RWPE2 (cell line): Measurements from ENCODE around the gene ROR2.

Experiments used
- ATAC-seq: fragments of 200-7000 bp; cut with Tn5 transposase; 3 replicates; pipeline ENCODE4 v1.9.1; 2021; ENCODE audit warnings: low read depth
- DNase-seq: peaks from one replicate; pipeline ENCODE4 v3.0.0-alpha.2; 2020; ENCODE audit warnings: low spot score
- H3K27ac ChIP-seq: fragments of 450-650 bp; 2 replicates; pipeline ENCODE4 v1.5.1; 2017; ENCODE audit warnings: mild to moderate bottlenecking; ENCODE audit not compliant: poor library complexity, severe bottlenecking
- H3K27me3 ChIP-seq: fragments of 250-450 bp; sonication (Bioruptor Pico); 2 replicates; pipeline ENCODE4 v1.5.1; 2021; ENCODE audit warnings: mild to moderate bottlenecking, moderate library complexity; ENCODE audit not compliant: insufficient read depth, poor library complexity, severe bottlenecking
- H3K36me3 ChIP-seq: fragments of 250-450 bp; sonication (Bioruptor Pico); 2 replicates; pipeline ENCODE4 v1.5.1; 2020; ENCODE audit warnings: low read depth, mild to moderate bottlenecking, moderate library complexity
- H3K4me1 ChIP-seq: fragments of 250-450 bp; sonication (Bioruptor Pico); 2 replicates; pipeline ENCODE4 v1.5.1; 2021; ENCODE audit warnings: mild to moderate bottlenecking, moderate library complexity; ENCODE audit not compliant: insufficient read depth, poor library complexity, severe bottlenecking
- H3K4me3 ChIP-seq: fragments of 250-450 bp; sonication (Bioruptor Pico); 2 replicates; pipeline ENCODE4 v1.5.1; 2021; ENCODE audit warnings: mild to moderate bottlenecking, moderate library complexity; ENCODE audit not compliant: severe bottlenecking
- H3K9me3 ChIP-seq: fragments of 250-450 bp; sonication (Bioruptor Pico); 2 replicates; pipeline ENCODE4 v1.5.1; 2021; ENCODE audit warnings: mild to moderate bottlenecking, moderate library complexity; ENCODE audit not compliant: severe bottlenecking
- TF ChIP-seq, protein P1 (sequence below): fragments of 450-650 bp; IDR thresholded peaks from one replicate; pipeline ENCODE4 v1.5.1; 2017; ENCODE audit warnings: mild to moderate bottlenecking, moderate library complexity; ENCODE audit not compliant: poor library complexity, severe bottlenecking

Gene ROR2

DNA sequence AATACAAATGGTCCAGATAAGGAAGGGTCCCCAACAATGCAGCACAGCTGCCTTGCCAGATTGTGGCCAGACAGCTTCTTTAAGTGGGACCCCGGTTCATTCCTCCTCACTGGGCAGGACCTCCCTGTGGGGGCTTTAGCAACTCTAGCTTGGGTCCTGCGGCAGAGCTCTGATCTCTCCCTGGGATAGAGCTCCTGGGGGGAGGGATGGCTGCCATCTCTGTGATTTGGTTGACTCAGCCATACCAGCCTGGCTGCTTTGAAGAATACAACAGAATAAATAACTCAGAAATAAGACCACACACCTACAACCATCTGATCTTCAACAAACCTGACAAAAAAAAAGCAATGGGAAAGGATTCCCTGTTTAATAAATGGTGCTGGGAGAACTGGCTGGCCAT is 22.7 kb upstream of the ROR2 start:
- H3K27ac ChIP-seq, result no peak overlapping the region
- DNase-seq (no peak), ATAC-seq (no peak)
- H3K36me3 ChIP-seq, result no peaks in the 10 kb centered on the region
- H3K4me1 ChIP-seq, result no peaks in the 10 kb centered on the region
- TF ChIP-seq, protein P1, sequence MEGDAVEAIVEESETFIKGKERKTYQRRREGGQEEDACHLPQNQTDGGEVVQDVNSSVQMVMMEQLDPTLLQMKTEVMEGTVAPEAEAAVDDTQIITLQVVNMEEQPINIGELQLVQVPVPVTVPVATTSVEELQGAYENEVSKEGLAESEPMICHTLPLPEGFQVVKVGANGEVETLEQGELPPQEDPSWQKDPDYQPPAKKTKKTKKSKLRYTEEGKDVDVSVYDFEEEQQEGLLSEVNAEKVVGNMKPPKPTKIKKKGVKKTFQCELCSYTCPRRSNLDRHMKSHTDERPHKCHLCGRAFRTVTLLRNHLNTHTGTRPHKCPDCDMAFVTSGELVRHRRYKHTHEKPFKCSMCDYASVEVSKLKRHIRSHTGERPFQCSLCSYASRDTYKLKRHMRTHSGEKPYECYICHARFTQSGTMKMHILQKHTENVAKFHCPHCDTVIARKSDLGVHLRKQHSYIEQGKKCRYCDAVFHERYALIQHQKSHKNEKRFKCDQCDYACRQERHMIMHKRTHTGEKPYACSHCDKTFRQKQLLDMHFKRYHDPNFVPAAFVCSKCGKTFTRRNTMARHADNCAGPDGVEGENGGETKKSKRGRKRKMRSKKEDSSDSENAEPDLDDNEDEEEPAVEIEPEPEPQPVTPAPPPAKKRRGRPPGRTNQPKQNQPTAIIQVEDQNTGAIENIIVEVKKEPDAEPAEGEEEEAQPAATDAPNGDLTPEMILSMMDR, result no peak
- H3K4me3 ChIP-seq, result no peak overlapping the region
- peaks cover 16% of the 10 kb centered on the region for H3K27me3 ChIP-seq
- no peaks in the 10 kb centered on the region for H3K9me3 ChIP-seq

DNA sequence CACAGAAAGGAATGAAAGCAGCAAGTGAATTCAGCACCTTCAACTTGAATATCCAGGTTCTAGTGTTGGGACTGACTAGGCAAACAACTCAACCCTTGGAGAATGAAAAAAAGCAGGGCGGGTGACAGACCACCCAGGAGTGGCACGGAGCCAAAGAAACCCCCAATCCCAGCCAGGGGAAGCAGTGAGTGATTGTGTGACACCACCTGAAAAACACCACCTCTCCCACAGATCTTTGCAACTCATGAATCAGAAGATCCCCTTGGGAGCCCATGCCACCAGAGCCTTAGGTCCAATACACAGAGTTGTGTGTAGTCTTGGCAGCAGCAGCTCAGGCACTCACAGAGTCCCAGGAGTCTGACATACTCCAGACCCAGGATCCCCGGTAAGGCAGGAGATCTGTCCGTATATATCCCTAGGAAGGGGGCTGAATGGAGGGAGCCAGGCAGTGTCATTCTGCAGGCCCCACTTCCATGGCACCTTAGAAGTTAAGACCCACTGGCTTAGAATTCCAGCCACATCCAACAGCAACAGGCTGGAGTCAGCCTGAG is 22.1 kb upstream of the ROR2 start:
- DNase-seq, result no peak
- no peaks in the 10 kb centered on the region for H3K9me3 ChIP-seq
- no peaks in the 10 kb centered on the region for H3K36me3 ChIP-seq
- no peaks in the 10 kb centered on the region for H3K4me1 ChIP-seq
- peaks cover 21% of the 10 kb centered on the region for H3K27me3 ChIP-seq
- H3K27ac ChIP-seq, result no peak overlapping the region
- TF ChIP-seq, protein P1, result no peak
- H3K4me3 ChIP-seq, result no peak overlapping the region
- ATAC-seq, result no peak

DNA sequence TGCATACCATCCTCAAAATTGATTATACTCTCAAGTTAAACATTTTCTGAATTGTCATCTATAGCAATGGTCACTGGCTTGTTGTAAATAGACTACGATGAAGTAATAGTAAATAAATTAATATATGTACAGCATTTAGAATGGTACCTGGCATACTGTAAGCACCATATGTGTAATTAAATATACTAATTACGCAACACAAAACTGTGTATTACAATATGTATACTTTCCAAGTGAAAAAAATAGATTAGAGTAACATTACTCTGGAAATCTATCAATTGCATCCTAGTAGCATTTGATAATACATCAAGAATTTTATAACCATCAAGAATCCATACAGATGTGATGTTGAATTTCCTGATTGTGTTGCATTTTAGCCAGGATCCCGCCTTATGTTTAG is 17.2 kb upstream of the ROR2 start:
- H3K4me3 ChIP-seq, result no peak overlapping the region
- H3K27ac ChIP-seq, result no peak overlapping the region
- ATAC-seq, result no peak
- H3K4me1 ChIP-seq, result no peaks in the 10 kb centered on the region
- H3K9me3 ChIP-seq, result no peaks in the 10 kb centered on the region
- no peaks in the 10 kb centered on the region for H3K36me3 ChIP-seq
- peaks cover 27% of the 10 kb centered on the region for H3K27me3 ChIP-seq
- TF ChIP-seq, protein P1, result no peak
- no peak for DNase-seq

DNA sequence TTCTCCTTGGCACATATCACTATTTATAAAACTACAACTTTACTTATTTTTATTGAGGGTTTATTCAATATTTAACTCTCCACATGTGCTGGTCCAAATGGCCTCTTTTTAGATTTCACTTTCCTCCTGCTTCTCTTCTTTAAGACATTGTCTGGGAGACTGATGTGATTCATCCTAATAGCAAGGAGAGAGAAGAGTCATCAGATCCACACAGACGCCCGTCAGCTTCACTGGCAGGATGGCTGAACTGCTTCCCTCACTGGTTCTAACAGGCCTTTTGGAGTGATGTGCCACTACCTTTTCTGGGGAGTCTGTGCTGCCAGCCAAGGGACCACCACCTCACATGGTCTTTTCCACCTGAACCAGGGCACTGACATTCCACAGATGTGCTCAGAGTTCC is 16.5 kb upstream of the ROR2 start:
- ATAC-seq (peak; percentile 41; the same call in 1 of the 3 replicates), DNase-seq (no peak)
- Histone ChIP-seq H3K9me3 (no peaks in the 10 kb centered on the region), H3K27me3 (peaks cover 27% of the 10 kb centered on the region), H3K27ac (no peak overlapping the region), H3K36me3 (no peaks in the 10 kb centered on the region), H3K4me1 (no peaks in the 10 kb centered on the region), H3K4me3 (no peak overlapping the region)
- TF ChIP-seq, protein P1, result no peak

DNA sequence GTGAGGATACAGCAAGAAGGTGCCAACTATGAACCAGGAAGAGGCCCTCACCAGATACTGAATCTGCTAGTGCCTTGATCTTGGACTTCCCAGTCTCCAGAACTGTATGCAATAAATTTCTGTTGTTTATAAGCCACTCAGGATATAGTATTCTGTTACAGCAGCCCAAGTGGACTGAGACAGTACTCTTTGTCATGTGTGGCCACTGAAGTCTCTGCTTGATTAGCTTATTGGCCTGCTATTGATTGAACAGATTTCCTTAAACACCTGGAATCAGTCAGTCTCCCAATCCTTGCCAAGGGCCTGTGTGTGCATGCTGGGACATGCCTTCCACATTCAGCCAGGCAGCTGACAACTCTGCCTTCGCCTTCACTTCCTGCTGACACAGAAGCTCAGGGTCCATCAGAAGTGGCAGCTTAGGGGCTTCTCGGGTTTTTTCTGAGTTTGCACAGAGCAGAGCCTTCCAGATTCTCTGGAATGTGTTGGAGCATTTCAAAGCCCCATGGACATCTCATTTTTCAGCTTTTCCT is 13.7 kb upstream of the ROR2 start:
- H3K9me3 ChIP-seq, result no peaks in the 10 kb centered on the region
- no peak for DNase-seq
- no peaks in the 10 kb centered on the region for H3K4me1 ChIP-seq
- H3K27ac ChIP-seq, result no peak overlapping the region
- ATAC-seq, result no peak
- H3K36me3 ChIP-seq, result no peaks in the 10 kb centered on the region
- TF ChIP-seq, protein P1, result no peak
- peaks cover 22% of the 10 kb centered on the region for H3K27me3 ChIP-seq
- H3K4me3 ChIP-seq, result no peak overlapping the region
